Measurements from ENCODE around the gene PVALEF. TPM values are rescaled to one million over a fixed set of nuclear protein-coding genes. Genes with fewer than 3 reads are reported as not detected.

PVALEF gene
- total and polyA plus RNA-seq, 11 donors, result not detected

GRCh38 chr17:81147701-81148100 lies 17.6 kb upstream of the PVALEF start:
- no peak for TF ChIP-seq POLR2A (IDR thresholded peaks at IDR 0.05)
- no peak for TF ChIP-seq CTCF (IDR thresholded peaks at IDR 0.05)
- H3K4me3 ChIP-seq, result no peak overlapping the region

GRCh38 chr17:81148571-81148970 lies 16.7 kb upstream of the PVALEF start:
- WGBS, 4 donors, result 86 to 91% (median 90%) methylated on average over 7 to 15 of the region's 15 CpGs
- ATAC-seq, result no peak
- no peak overlapping the region for H3K27ac ChIP-seq
- no peak for DNase-seq
- intact Hi-C loops (cut with DNase I), result loop anchor here in 1 of 10 donors (5.0 kb wide), 1 partner anchor 44 kb away; no protein-coding TSS in a partner anchor
- no peaks in the 10 kb centered on the region for H3K27me3 ChIP-seq
- no peaks in the 10 kb centered on the region for H3K9me3 ChIP-seq
- no peak for TF ChIP-seq CTCF (IDR thresholded peaks at IDR 0.05)
- TF ChIP-seq POLR2A (IDR thresholded peaks at IDR 0.05), result no peak
- H3K36me3 ChIP-seq, result no peaks in the 10 kb centered on the region
- H3K4me3 ChIP-seq, result no peak overlapping the region
- H3K4me1 ChIP-seq, result peaks cover 0 to 34% (median 0%) of the 10 kb centered on the region in 12 donors

More at GRCh38 chr17:81147701-81148100, 17.6 kb upstream of the PVALEF start:
- Histone ChIP-seq H3K36me3 (no peaks in the 10 kb centered on the region), H3K27me3 (no peaks in the 10 kb centered on the region), H3K4me1 (peaks cover 0 to 30% (median 4%) of the 10 kb centered on the region in 12 donors), H3K27ac (no peak overlapping the region), H3K9me3 (no peaks in the 10 kb centered on the region)
- DNase-seq, result no peak
- no peak for ATAC-seq
- intact Hi-C loops (cut with DNase I), result loop anchor here in 1 of 10 donors (5.0 kb wide), 1 partner anchor 45 kb away; no protein-coding TSS in a partner anchor
- WGBS, 4 donors, result 77 to 81% (median 79%) methylated on average over 10 of the region's 10 CpGs

- no peak overlapping the region for H3K4me3 ChIP-seq
- H3K9me3 ChIP-seq, result no peaks in the 10 kb centered on the region
- 75 to 82% (median 77%) methylated on average over 14 of the region's 14 CpGs for WGBS, 4 donors
- TF ChIP-seq POLR2A (IDR thresholded peaks at IDR 0.05) (no peak), CTCF (IDR thresholded peaks at IDR 0.05) (no peak)
- intact Hi-C loops (cut with DNase I), result loop anchor here in 1 of 10 donors (5.0 kb wide), 1 partner anchor 43 kb away; no protein-coding TSS in a partner anchor
- no peak overlapping the region for H3K27ac ChIP-seq
- no peaks in the 10 kb centered on the region for H3K36me3 ChIP-seq
- ATAC-seq, result no peak
- DNase-seq, result peak in 1 of 5 donors; percentile 44
- H3K27me3 ChIP-seq, result no peaks in the 10 kb centered on the region
- H3K4me1 ChIP-seq, result peaks cover 0 to 36% (median 0%) of the 10 kb centered on the region in 12 donors
Measured at GRCh38 chr17:81148986-81149533, 16.2 kb upstream of the PVALEF start.

- DNase-seq (peak in 3 of 5 donors; percentile 51 to 84 (median 68)), ATAC-seq (peak in 2 of 4 donors; percentile 46 to 68)
- Histone ChIP-seq H3K36me3 (no peaks in the 10 kb centered on the region), H3K9me3 (no peaks in the 10 kb centered on the region), H3K4me1 (peaks cover 0 to 36% (median 0%) of the 10 kb centered on the region in 12 donors), H3K27me3 (no peaks in the 10 kb centered on the region), H3K4me3 (peak overlapping the region in 1 of 12 donors; percentile 15), H3K27ac (peak overlapping the region in 1 of 12 donors; percentile 57)
- intact Hi-C loops (cut with DNase I), result no loop called here
- TF ChIP-seq POLR2A (IDR thresholded peaks at IDR 0.05) (no peak), CTCF (IDR thresholded peaks at IDR 0.05) (no peak)
- 72 to 79% (median 74%) methylated on average over 9 to 14 of the region's 14 CpGs for WGBS, 4 donors
Measured at GRCh38 chr17:81150377-81151077, 14.8 kb upstream of the PVALEF start.

Data from heart left ventricle (tissue), 16 donors.